Measurements from ENCODE around the gene DHRS2. TPM values are rescaled to one million over a fixed set of nuclear protein-coding genes. Genes with fewer than 3 reads are reported as not detected.

DHRS2 gene
- total and polyA plus RNA-seq, 2 of the 13 experiments (the other 11 are each of a cell fraction or from before 2014, with no cell fraction given): 1,621 to 3,021 TPM

GRCh38 chr14:23636317-23637211 lies at the start of gene DHRS2 (continued):
- TF ChIP-seq ZHX2 (IDR thresholded peaks at IDR 0.05; ENCODE audit: low read depth): peak; percentile 81
- TF ChIP-seq ZHX2 (CRISPR knock-in tag; IDR thresholded peaks at IDR 0.05; ENCODE audit: borderline replicate concordance): no peak
- TF ChIP-seq SP4 (CRISPR knock-in tag; IDR thresholded peaks at IDR 0.05): no peak
- TF ChIP-seq ZNF572 (CRISPR knock-in tag; IDR thresholded peaks at IDR 0.05): no peak
- peak; percentile 91; the same call in 1 of the 2 replicates for TF ChIP-seq ZNF775 (CRISPR knock-in tag; IDR thresholded peaks at IDR 0.05; ENCODE audit: borderline replicate concordance)
- TF ChIP-seq U2AF1 (optimal IDR thresholded peaks at IDR 0.05; ENCODE audit: low read depth, low read length): no peak
- TF ChIP-seq NCOA5 (CRISPR knock-in tag; IDR thresholded peaks at IDR 0.05): no peak
- TF ChIP-seq NCOR1 (IDR thresholded peaks at IDR 0.05; ENCODE audit: borderline replicate concordance, low read length): peak; percentile 10; the same call in 1 of the 2 replicates
- TF ChIP-seq ZNF564 (CRISPR knock-in tag; IDR thresholded peaks at IDR 0.05): no peak
- peak; percentile 99 for TF ChIP-seq KLF13 (CRISPR knock-in tag; IDR thresholded peaks at IDR 0.05)
- TF ChIP-seq NR1H2 (CRISPR knock-in tag; IDR thresholded peaks at IDR 0.05; ENCODE audit: borderline replicate concordance, low read depth): no peak
- TF ChIP-seq HMG20B (CRISPR knock-in tag; conservative IDR thresholded peaks at IDR 0.05): peak; percentile 97
- no peak for TF ChIP-seq ZNF841 (CRISPR knock-in tag; IDR thresholded peaks at IDR 0.05; ENCODE audit: borderline replicate concordance)
- peak; percentile 29 for TF ChIP-seq HNRNPK (IDR thresholded peaks at IDR 0.05; ENCODE audit: low read depth, low read length, poor library complexity, severe bottlenecking)
- TF ChIP-seq ZNF20 (CRISPR knock-in tag; IDR thresholded peaks at IDR 0.05): no peak
- peak; percentile 93 for TF ChIP-seq SOX13 (IDR thresholded peaks at IDR 0.05)
- peak; percentile 78 to 96 for TF ChIP-seq SOX13 (CRISPR knock-in tag; conservative IDR thresholded peaks at IDR 0.05 in 1 of 2, IDR thresholded peaks at IDR 0.05 in 1 of 2)
- peak; percentile 14; the same call in 1 of the 2 replicates for TF ChIP-seq CBX2 (IDR thresholded peaks at IDR 0.05; ENCODE audit: low read depth, low read length)
- peak; percentile 91; the same call in 1 of the 2 replicates for TF ChIP-seq CBX2 (CRISPR knock-in tag; IDR thresholded peaks at IDR 0.05; ENCODE audit: low read depth)
- TF ChIP-seq ZNF772 (CRISPR knock-in tag; IDR thresholded peaks at IDR 0.05): peak; percentile 92
- peak; percentile 40; the same call in 1 of the 2 replicates for TF ChIP-seq SMAD9 (CRISPR knock-in tag; IDR thresholded peaks at IDR 0.05)
- peak; percentile 98 for TF ChIP-seq DNMT3B (CRISPR knock-in tag; conservative IDR thresholded peaks at IDR 0.05)
- TF ChIP-seq SMYD3 (CRISPR knock-in tag; IDR thresholded peaks at IDR 0.05): peak; percentile 99

Data from HepG2 (cell line).